ENCODE results near the gene CTNNA2.

CTNNA2 gene

GRCh38 chr2:79711098-79711497 lies 198.2 kb downstream of the CTNNA2 start:
- TF ChIP-seq GATA3 (IDR thresholded peaks at IDR 0.05; ENCODE audit: low read depth, low read length): no peak
- TF ChIP-seq GATA2 (IDR thresholded peaks at IDR 0.05; ENCODE audit: low read depth, low read length): no peak

GRCh38 chr2:79713131-79713785 lies 200.4 kb downstream of the CTNNA2 start:
- TF ChIP-seq GATA3 (IDR thresholded peaks at IDR 0.05; ENCODE audit: low read depth, low read length) (no peak), GATA2 (IDR thresholded peaks at IDR 0.05; ENCODE audit: low read depth, low read length) (no peak)

GRCh38 chr2:79714283-79714682 lies 201.4 kb downstream of the CTNNA2 start:
- no peak for TF ChIP-seq GATA2 (IDR thresholded peaks at IDR 0.05; ENCODE audit: low read depth, low read length)
- no peak for TF ChIP-seq GATA3 (IDR thresholded peaks at IDR 0.05; ENCODE audit: low read depth, low read length)

GRCh38 chr2:79715338-79715737 lies 202.5 kb downstream of the CTNNA2 start:
- TF ChIP-seq GATA3 (IDR thresholded peaks at IDR 0.05; ENCODE audit: low read depth, low read length) (no peak), GATA2 (IDR thresholded peaks at IDR 0.05; ENCODE audit: low read depth, low read length) (no peak)

GRCh38 chr2:79716266-79716665 lies 203.4 kb downstream of the CTNNA2 start:
- no peak for TF ChIP-seq GATA3 (IDR thresholded peaks at IDR 0.05; ENCODE audit: low read depth, low read length)
- TF ChIP-seq GATA2 (IDR thresholded peaks at IDR 0.05; ENCODE audit: low read depth, low read length): no peak

GRCh38 chr2:79717364-79718007 lies 204.6 kb downstream of the CTNNA2 start:
- no peak for TF ChIP-seq GATA3 (IDR thresholded peaks at IDR 0.05; ENCODE audit: low read depth, low read length)
- no peak for TF ChIP-seq GATA2 (IDR thresholded peaks at IDR 0.05; ENCODE audit: low read depth, low read length)

- TF ChIP-seq GATA2 (IDR thresholded peaks at IDR 0.05; ENCODE audit: low read depth, low read length) (no peak), GATA3 (IDR thresholded peaks at IDR 0.05; ENCODE audit: low read depth, low read length) (no peak)
These were observed 208.2 kb downstream of the CTNNA2 start for GRCh38 chr2:79721061-79721460.

- TF ChIP-seq GATA3 (IDR thresholded peaks at IDR 0.05; ENCODE audit: low read depth, low read length) (no peak), GATA2 (IDR thresholded peaks at IDR 0.05; ENCODE audit: low read depth, low read length) (no peak)
These were observed 209.1 kb downstream of the CTNNA2 start for GRCh38 chr2:79721966-79722365.

- TF ChIP-seq GATA2 (IDR thresholded peaks at IDR 0.05; ENCODE audit: low read depth, low read length) (no peak), GATA3 (IDR thresholded peaks at IDR 0.05; ENCODE audit: low read depth, low read length) (no peak)
These were observed 211.0 kb downstream of the CTNNA2 start for GRCh38 chr2:79723830-79724229.

GRCh38 chr2:79729532-79729931 lies 216.7 kb downstream of the CTNNA2 start:
- TF ChIP-seq GATA3 (IDR thresholded peaks at IDR 0.05; ENCODE audit: low read depth, low read length) (no peak), GATA2 (IDR thresholded peaks at IDR 0.05; ENCODE audit: low read depth, low read length) (no peak)

- TF ChIP-seq GATA3 (IDR thresholded peaks at IDR 0.05; ENCODE audit: low read depth, low read length) (no peak), GATA2 (IDR thresholded peaks at IDR 0.05; ENCODE audit: low read depth, low read length) (no peak)
These were observed 221.7 kb downstream of the CTNNA2 start for GRCh38 chr2:79734518-79734917.

GRCh38 chr2:79740879-79741443 lies 228.1 kb downstream of the CTNNA2 start:
- TF ChIP-seq GATA3 (IDR thresholded peaks at IDR 0.05; ENCODE audit: low read depth, low read length) (no peak), GATA2 (IDR thresholded peaks at IDR 0.05; ENCODE audit: low read depth, low read length) (no peak)

- no peak for TF ChIP-seq GATA2 (IDR thresholded peaks at IDR 0.05; ENCODE audit: low read depth, low read length)
- no peak for TF ChIP-seq GATA3 (IDR thresholded peaks at IDR 0.05; ENCODE audit: low read depth, low read length)
These were observed 237.5 kb downstream of the CTNNA2 start for GRCh38 chr2:79750321-79750720.

- TF ChIP-seq GATA3 (IDR thresholded peaks at IDR 0.05; ENCODE audit: low read depth, low read length): no peak
- no peak for TF ChIP-seq GATA2 (IDR thresholded peaks at IDR 0.05; ENCODE audit: low read depth, low read length)
These were observed 244.7 kb downstream of the CTNNA2 start for GRCh38 chr2:79757526-79757925.

- TF ChIP-seq GATA3 (IDR thresholded peaks at IDR 0.05; ENCODE audit: low read depth, low read length) (peak; percentile 71), GATA2 (IDR thresholded peaks at IDR 0.05; ENCODE audit: low read depth, low read length) (peak; percentile 23; the same call in 1 of the 2 replicates)
These were observed 245.2 kb downstream of the CTNNA2 start for GRCh38 chr2:79758042-79758441.

Data from SH-SY5Y (cell line).